HepG2 (cell line): Measurements from ENCODE around the gene CSF3R. TPM values are rescaled to one million over a fixed set of nuclear protein-coding genes. Genes with fewer than 3 reads are reported as not detected.

Experiments used
- ARNT ChIP-seq: fragments of 450-650 bp; IDR thresholded peaks from 2 replicates; pipeline ENCODE4 v1.6.1; 2017
- CSRNP1 ChIP-seq: sonication (generic); formaldehyde crosslinking; IDR thresholded peaks from 2 replicates; pipeline ENCODE4 v1.8.1; 2023; ENCODE audit warnings: mild to moderate bottlenecking, missing genetic modification reagents
- HBP1 ChIP-seq: IDR thresholded peaks from 2 replicates; pipeline ENCODE4 v1.6.1; 2016; ENCODE audit warnings: low read depth, control low read depth
- HNF4A ChIP-seq: sonication (generic); formaldehyde crosslinking; IDR thresholded peaks from 2 replicates; pipeline ENCODE4 v1.4.0; 2020; ENCODE audit warnings: missing genetic modification reagents
- IRX3 ChIP-seq: sonication (generic); formaldehyde crosslinking; IDR thresholded peaks from 2 replicates; pipeline ENCODE4 v1.8.1; 2023; ENCODE audit warnings: mild to moderate bottlenecking, low read depth, missing genetic modification reagents, borderline replicate concordance
- NAIF1 ChIP-seq: sonication (generic); formaldehyde crosslinking; IDR thresholded peaks from 2 replicates; pipeline ENCODE4 v1.5.0; 2020; ENCODE audit warnings: mild to moderate bottlenecking, missing genetic modification reagents, borderline replicate concordance
- RAD21 ChIP-seq: fragments of 450-650 bp; formaldehyde crosslinking; IDR thresholded peaks from 2 replicates; pipeline ENCODE4 v1.5.0; 2020; ENCODE audit warnings: mild to moderate bottlenecking
- SMC3 ChIP-seq: IDR thresholded peaks from 2 replicates; pipeline ENCODE4 v1.6.1; 2011; ENCODE audit warnings: low read length, improper control_type of control experiment
- SP2 ChIP-seq: sonication (generic); formaldehyde crosslinking; IDR thresholded peaks from 2 replicates; pipeline ENCODE4 v1.5.1; 2020; ENCODE audit warnings: mild to moderate bottlenecking, missing genetic modification reagents
- TBX2 ChIP-seq: sonication (generic); formaldehyde crosslinking; IDR thresholded peaks from 2 replicates; pipeline ENCODE4 v1.5.0; 2020; ENCODE audit warnings: missing genetic modification reagents, mild to moderate bottlenecking, borderline replicate concordance
- XRCC5 ChIP-seq: fragments of 200-400 bp; formaldehyde crosslinking; optimal IDR thresholded peaks from 2 replicates; pipeline ENCODE3; 2017; ENCODE audit warnings: mild to moderate bottlenecking, low read length
- ZBTB7B ChIP-seq: sonication (generic); formaldehyde crosslinking; IDR thresholded peaks from 2 replicates; pipeline ENCODE4 v1.4.0; 2020; ENCODE audit warnings: missing genetic modification reagents
- ZNF251 ChIP-seq: sonication (generic); formaldehyde crosslinking; IDR thresholded peaks from 2 replicates; pipeline ENCODE4 v1.9.0; 2021; ENCODE audit warnings: mild to moderate bottlenecking, missing genetic modification reagents
- ZNF543 ChIP-seq: sonication (generic); formaldehyde crosslinking; IDR thresholded peaks from 2 replicates; pipeline ENCODE4 v1.4.0; 2020; ENCODE audit warnings: mild to moderate bottlenecking, missing genetic modification reagents
- ZSCAN22 ChIP-seq: sonication (generic); formaldehyde crosslinking; IDR thresholded peaks from 2 replicates; pipeline ENCODE4 v1.4.0; 2020; ENCODE audit warnings: mild to moderate bottlenecking, missing genetic modification reagents
- polyA plus RNA-seq, 8 experiments: library from polyadenylated mRNA; depleted of rRNA in 3 of 8; stranded (reverse) in 7 of 8; unstranded in 1 of 8; fragments of >200 nt; fragmentation: Illumina TruSeq in 4 of 8; extraction: Trizol in 4 of 8; gene quantifications; 2 replicates each; pipeline versions ENCODE4 v1.2.1 to v1.2.3, GENCODE V29; 2011 to 2016; ENCODE audit warnings: low read depth in 4 of 8, missing spikeins in 1 of 8, mixed read lengths in 1 of 8; ENCODE audit not compliant: insufficient read depth in 1 of 8
- total RNA-seq, 5 experiments: library from RNA; depleted of rRNA; stranded (reverse); fragments of >200 nt; fragmentation: Illumina TruSeq; extraction: Trizol; gene quantifications; 2 replicates each; pipeline ENCODE4 v1.2.3, GENCODE V29; 2016; ENCODE audit warnings: low read depth in 1 of 5
- TF ChIP-seq, protein P1 (sequence below): sonication (generic); formaldehyde crosslinking; IDR thresholded peaks from 2 replicates; pipeline ENCODE4 v1.4.0; 2020; ENCODE audit warnings: mild to moderate bottlenecking, missing genetic modification reagents
- TF ChIP-seq, protein P2 (sequence below): sonication (generic); formaldehyde crosslinking; IDR thresholded peaks from 2 replicates; pipeline ENCODE4 v1.4.0; 2020; ENCODE audit warnings: mild to moderate bottlenecking, missing genetic modification reagents
- TF ChIP-seq, protein P3 (sequence below): IDR thresholded peaks from 2 replicates; pipeline ENCODE4 v1.6.1; 2012; ENCODE audit warnings: low read length, improper control_type of control experiment
- TF ChIP-seq, protein P4 (sequence below): sonication (generic); IDR thresholded peaks from 2 replicates; pipeline ENCODE4 v1.6.1; 2016; ENCODE audit warnings: low read depth, borderline replicate concordance

Gene CSF3R
- total and polyA plus RNA-seq, 2 of the 13 experiments (the other 11 are each of a cell fraction or from before 2014, with no cell fraction given), result 11.9 to 28.8 TPM

GRCh38 chr1:36516372-36517010, 33.8 kb upstream of the CSF3R start (continued):
- TF ChIP-seq, protein P1, sequence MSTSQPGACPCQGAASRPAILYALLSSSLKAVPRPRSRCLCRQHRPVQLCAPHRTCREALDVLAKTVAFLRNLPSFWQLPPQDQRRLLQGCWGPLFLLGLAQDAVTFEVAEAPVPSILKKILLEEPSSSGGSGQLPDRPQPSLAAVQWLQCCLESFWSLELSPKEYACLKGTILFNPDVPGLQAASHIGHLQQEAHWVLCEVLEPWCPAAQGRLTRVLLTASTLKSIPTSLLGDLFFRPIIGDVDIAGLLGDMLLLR (CRISPR knock-in tag), result no peak
- TF ChIP-seq HBP1 (CRISPR knock-in tag), result 0 out of 2 replicates have a peak, but pooled peaks have one; percentile 58
- no peak for TF ChIP-seq ARNT
- TF ChIP-seq TBX2 (CRISPR knock-in tag), result 0 out of 2 replicates have a peak, but pooled peaks have one; percentile 13
- no peak for TF ChIP-seq IRX3 (CRISPR knock-in tag)
- TF ChIP-seq, protein P2, sequence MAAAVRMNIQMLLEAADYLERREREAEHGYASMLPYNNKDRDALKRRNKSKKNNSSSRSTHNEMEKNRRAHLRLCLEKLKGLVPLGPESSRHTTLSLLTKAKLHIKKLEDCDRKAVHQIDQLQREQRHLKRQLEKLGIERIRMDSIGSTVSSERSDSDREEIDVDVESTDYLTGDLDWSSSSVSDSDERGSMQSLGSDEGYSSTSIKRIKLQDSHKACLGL (CRISPR knock-in tag), result 0 out of 2 replicates have a peak, but pooled peaks have one; percentile 23
- peak; percentile 60 for TF ChIP-seq SMC3
- TF ChIP-seq NAIF1 (CRISPR knock-in tag), result no peak
- TF ChIP-seq, protein P3, sequence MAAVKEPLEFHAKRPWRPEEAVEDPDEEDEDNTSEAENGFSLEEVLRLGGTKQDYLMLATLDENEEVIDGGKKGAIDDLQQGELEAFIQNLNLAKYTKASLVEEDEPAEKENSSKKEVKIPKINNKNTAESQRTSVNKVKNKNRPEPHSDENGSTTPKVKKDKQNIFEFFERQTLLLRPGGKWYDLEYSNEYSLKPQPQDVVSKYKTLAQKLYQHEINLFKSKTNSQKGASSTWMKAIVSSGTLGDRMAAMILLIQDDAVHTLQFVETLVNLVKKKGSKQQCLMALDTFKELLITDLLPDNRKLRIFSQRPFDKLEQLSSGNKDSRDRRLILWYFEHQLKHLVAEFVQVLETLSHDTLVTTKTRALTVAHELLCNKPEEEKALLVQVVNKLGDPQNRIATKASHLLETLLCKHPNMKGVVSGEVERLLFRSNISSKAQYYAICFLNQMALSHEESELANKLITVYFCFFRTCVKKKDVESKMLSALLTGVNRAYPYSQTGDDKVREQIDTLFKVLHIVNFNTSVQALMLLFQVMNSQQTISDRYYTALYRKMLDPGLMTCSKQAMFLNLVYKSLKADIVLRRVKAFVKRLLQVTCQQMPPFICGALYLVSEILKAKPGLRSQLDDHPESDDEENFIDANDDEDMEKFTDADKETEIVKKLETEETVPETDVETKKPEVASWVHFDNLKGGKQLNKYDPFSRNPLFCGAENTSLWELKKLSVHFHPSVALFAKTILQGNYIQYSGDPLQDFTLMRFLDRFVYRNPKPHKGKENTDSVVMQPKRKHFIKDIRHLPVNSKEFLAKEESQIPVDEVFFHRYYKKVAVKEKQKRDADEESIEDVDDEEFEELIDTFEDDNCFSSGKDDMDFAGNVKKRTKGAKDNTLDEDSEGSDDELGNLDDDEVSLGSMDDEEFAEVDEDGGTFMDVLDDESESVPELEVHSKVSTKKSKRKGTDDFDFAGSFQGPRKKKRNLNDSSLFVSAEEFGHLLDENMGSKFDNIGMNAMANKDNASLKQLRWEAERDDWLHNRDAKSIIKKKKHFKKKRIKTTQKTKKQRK, result no peak
- TF ChIP-seq, protein P4, sequence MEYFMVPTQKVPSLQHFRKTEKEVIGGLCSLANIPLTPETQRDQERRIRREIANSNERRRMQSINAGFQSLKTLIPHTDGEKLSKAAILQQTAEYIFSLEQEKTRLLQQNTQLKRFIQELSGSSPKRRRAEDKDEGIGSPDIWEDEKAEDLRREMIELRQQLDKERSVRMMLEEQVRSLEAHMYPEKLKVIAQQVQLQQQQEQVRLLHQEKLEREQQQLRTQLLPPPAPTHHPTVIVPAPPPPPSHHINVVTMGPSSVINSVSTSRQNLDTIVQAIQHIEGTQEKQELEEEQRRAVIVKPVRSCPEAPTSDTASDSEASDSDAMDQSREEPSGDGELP, result peak; percentile 37; the same call in 1 of the 2 replicates
- peak; percentile 83 for TF ChIP-seq RAD21
- TF ChIP-seq ZBTB7B (CRISPR knock-in tag), result 0 out of 2 replicates have a peak, but pooled peaks have one; percentile 21
- peak; percentile 40; the same call in 1 of the 2 replicates for TF ChIP-seq HNF4A
- TF ChIP-seq XRCC5, result peak; percentile 80
- TF ChIP-seq ZNF251 (CRISPR knock-in tag), result 0 out of 2 replicates have a peak, but pooled peaks have one; percentile 30
- TF ChIP-seq CSRNP1 (CRISPR knock-in tag), result no peak
- TF ChIP-seq ZNF543 (CRISPR knock-in tag), result no peak
- no peak for TF ChIP-seq ZSCAN22 (CRISPR knock-in tag)
- TF ChIP-seq SP2 (CRISPR knock-in tag), result no peak
